ENCODE measurements around the gene EIF1B. TPM values are rescaled to one million over a fixed set of nuclear protein-coding genes. Genes with fewer than 3 reads are reported as not detected.

The EIF1B gene
- polyA plus RNA-seq, 3 donors from 2014 or later = 32.8 to 54.1 (median 34.4) TPM

DNA sequence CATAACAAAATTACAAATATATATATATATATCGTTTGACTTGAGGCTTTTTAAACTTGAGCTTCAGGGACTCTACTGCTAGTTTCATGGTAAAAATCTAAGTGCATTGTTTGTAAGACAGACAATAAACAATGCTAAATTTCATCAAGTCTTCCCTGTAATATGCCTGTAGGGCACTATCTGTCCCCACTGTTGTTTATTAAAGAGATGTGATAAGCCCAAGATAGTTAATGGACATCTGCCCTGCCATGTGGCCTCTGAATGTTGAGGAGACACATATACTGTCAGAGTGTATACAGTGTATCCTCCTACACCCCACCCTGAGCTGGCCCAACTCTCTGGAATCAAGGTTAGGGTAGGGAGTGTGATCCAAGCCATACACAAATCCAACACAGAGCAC lies 15.1 kb upstream of the EIF1B start:
- Mint-ChIP-seq H3K4me1 (peaks cover 8 to 10% of the 10 kb centered on the region in 2 donors), H3K4me3 (no peak overlapping the region), H3K9me3 (no peaks in the 10 kb centered on the region), H3K27ac (no peak overlapping the region), H3K27me3 (ENCODE audit: low read depth in 3 of 3) (no peaks in the 10 kb centered on the region), H3K36me3 (peaks cover 4 to 29% (median 17%) of the 10 kb centered on the region in 3 donors)
- DNase-seq = no peak

DNA sequence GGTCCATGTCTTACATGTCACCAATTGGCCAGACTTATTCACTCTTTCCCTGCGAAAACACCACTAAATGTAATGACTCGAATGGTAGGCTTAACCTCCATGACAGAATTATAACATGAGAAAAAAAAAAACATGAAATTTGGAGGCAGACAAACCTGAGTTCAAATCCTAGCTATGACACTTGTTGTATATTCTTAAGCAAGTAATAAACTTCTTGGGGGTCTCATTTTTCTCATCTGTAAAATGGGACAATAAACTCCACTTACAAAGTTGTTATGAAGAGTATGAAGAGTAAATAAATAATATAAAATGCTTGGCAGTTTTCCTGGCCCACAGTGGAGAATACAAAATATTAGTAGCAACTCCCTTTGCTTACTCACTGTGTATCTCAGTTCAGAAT lies 11.4 kb upstream of the EIF1B start:
- Mint-ChIP-seq H3K27me3 (ENCODE audit: low read depth in 3 of 3) (peaks cover 0 to 3% (median 0%) of the 10 kb centered on the region in 3 donors), H3K4me3 (no peak overlapping the region), H3K4me1 (no peaks in the 10 kb centered on the region), H3K27ac (no peak overlapping the region), H3K9me3 (peaks cover 0 to 2% (median 0%) of the 10 kb centered on the region in 6 donors), H3K36me3 (peaks cover 16 to 30% (median 27%) of the 10 kb centered on the region in 3 donors)
- no peak for DNase-seq

DNA sequence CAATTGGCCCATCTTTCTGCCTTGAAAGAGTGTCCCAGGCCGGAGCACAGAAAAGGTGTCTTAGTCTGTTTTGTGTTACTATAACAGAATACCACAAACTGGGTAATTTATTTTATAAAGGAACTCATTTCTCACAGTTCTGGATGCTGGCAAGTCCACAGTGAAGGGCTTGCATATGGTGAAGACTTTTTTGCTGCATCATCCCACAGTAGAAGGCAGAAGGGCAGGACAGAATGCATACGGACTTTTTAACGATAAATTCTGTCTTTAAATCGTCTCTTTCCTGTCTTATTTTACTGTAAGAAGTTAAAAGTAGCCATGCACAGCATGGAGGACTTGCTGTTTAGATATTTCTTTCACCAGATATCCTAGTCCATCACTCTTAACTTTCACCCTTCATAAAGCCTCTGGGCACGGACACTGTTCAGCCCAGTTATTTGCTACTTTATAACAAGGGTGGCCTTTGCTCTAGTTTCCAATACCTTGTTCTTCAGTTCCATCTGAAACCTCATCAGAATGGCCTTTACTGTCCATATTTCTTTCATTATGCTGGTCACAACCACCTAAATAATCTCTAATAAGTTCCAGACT lies 10.3 kb upstream of the EIF1B start:
- Mint-ChIP-seq H3K4me3 (no peak overlapping the region), H3K36me3 (peaks cover 16 to 30% (median 24%) of the 10 kb centered on the region in 3 donors), H3K9me3 (peaks cover 0 to 2% (median 0%) of the 10 kb centered on the region in 6 donors), H3K27me3 (ENCODE audit: low read depth in 3 of 3) (peaks cover 0 to 3% (median 0%) of the 10 kb centered on the region in 3 donors), H3K27ac (no peak overlapping the region), H3K4me1 (no peaks in the 10 kb centered on the region)
- DNase-seq = no peak

DNA sequence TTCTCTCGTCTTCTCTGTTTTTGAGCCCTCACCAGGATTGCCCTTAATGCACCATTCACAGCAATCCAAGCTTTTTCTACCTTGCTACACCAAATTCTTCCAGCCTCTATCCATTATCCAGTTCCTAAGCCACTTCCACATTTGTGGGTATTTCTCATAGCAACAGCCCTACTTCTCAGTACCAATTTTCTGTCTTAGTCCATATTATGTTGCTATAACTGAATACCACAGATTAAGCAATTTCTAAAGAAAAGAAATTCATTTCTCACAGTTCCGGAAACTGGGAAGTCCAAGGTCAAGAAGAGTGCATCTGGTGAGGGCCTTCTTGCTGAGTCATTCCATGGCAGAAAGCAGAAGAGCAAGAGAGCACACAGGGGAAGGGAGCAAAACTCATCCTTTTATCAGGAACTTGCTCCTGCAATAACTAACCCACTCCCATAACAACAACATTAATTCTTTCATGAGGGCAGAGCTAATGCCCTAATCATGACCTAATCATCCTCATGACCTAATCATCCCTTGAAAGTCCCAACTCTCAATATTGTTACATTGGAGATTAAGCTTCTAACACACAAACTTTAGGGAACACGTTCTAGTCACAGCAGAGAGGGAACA lies 9.7 kb upstream of the EIF1B start:
- Mint-ChIP-seq H3K4me3 (no peak overlapping the region), H3K27ac (no peak overlapping the region), H3K27me3 (ENCODE audit: low read depth in 3 of 3) (peaks cover 0 to 3% (median 0%) of the 10 kb centered on the region in 3 donors), H3K4me1 (no peaks in the 10 kb centered on the region), H3K36me3 (peaks cover 12 to 25% (median 19%) of the 10 kb centered on the region in 3 donors), H3K9me3 (peaks cover 0 to 2% (median 0%) of the 10 kb centered on the region in 6 donors)
- DNase-seq = no peak

DNA sequence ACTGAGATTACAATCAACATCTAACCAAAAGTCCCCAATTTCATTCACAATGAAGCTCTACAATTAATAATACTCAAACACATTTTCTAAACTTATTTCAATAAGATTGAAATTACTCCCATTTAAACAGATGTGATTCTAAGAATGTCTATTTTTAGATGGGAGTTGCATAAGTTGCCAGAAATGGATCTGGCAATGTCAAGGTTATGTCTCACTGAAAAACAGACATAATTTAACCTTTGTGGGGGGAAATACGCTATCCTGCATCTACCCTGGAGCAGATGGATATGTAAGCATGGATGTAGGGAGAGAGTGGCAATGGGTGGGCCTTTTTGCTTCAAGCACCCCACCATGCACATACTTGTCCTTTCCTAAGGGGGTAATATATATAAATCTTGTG lies 6.7 kb upstream of the EIF1B start:
- Mint-ChIP-seq H3K4me3 (no peak overlapping the region), H3K4me1 (no peaks in the 10 kb centered on the region), H3K27ac (no peak overlapping the region), H3K27me3 (ENCODE audit: low read depth in 3 of 3) (peaks cover 0 to 3% (median 0%) of the 10 kb centered on the region in 3 donors), H3K36me3 (peaks cover 12 to 14% (median 13%) of the 10 kb centered on the region in 3 donors), H3K9me3 (peaks cover 0 to 2% (median 0%) of the 10 kb centered on the region in 6 donors)
- no peak for DNase-seq

DNA sequence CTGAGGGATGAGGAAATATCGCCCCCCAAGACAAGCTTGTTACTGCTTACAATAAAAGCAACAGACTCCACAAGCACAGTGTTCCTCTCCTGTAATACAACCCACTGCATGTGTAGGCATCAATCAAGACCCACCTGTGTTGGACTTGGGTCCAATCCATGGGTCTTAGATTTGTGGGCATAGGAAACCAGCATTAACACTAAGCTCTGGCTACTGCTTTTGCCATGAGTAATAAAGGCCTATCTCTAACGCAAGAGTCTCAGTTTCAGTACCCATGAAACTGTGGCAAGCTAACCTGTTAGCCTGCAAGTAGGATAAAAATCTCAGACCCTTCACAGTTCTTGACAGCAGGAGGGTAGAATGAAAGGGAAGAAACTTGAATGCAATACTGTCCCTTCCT lies 5.2 kb upstream of the EIF1B start:
- Mint-ChIP-seq H3K27me3 (ENCODE audit: low read depth in 3 of 3) (peaks cover under 1 to 8% (median under 1%) of the 10 kb centered on the region in 3 donors), H3K4me3 (no peak overlapping the region), H3K36me3 (peaks cover 12 to 14% (median 13%) of the 10 kb centered on the region in 3 donors), H3K9me3 (peaks cover 0 to 2% (median 0%) of the 10 kb centered on the region in 6 donors), H3K27ac (no peak overlapping the region), H3K4me1 (peaks cover 7 to 8% of the 10 kb centered on the region in 2 donors)
- DNase-seq = no peak

DNA sequence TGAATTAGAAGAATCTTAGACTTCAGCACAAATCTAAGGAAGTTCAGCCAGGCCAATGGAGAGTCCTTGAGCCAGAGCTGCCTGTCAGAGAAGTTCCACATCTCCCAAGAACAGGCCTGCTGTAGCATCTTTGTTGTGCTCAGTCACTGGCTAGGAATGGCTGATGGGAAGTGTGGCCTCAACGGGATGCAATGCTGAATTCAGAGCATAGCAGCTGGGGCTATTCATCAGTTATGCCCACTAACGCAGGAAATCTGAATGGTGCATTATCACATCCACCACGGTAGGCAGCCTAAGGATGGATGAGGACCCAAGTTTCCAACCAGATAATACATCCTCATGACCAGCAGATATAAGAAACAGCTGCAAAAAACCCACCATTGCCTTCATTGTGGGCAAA lies 3.2 kb upstream of the EIF1B start:
- H3K4me1 Mint-ChIP-seq = peaks cover 24 to 27% of the 10 kb centered on the region in 2 donors
- peaks cover 3 to 5% (median 4%) of the 10 kb centered on the region in 3 donors for H3K36me3 Mint-ChIP-seq
- peaks cover 0 to 2% (median 0%) of the 10 kb centered on the region in 6 donors for H3K9me3 Mint-ChIP-seq
- H3K4me3 Mint-ChIP-seq = no peak overlapping the region
- no peak for DNase-seq
- no peak overlapping the region for H3K27ac Mint-ChIP-seq
- peaks cover 7 to 9% (median 8%) of the 10 kb centered on the region in 3 donors for H3K27me3 Mint-ChIP-seq (ENCODE audit: low read depth in 3 of 3)

DNA sequence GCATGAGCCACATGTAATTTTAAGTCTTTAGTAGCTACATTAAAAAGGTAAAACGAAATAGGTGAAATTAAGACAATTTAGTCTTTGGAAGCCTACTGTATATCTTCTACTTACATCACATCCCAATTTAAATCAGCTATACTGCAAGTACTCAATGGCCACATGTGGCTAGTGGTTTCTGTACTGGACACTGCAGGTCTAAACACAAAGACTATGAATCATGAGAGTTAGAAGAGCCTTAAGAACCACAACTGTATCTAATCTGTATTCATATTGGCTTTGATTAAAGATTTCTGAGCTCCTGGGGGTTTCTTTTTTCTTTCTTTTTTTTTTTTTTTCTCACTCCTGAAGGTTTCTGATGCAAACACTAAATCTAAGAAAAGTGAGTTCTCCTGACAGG lies 2.3 kb upstream of the EIF1B start:
- Mint-ChIP-seq H3K4me3 (no peak overlapping the region), H3K27ac (no peak overlapping the region), H3K36me3 (peaks cover 0 to 10% (median 9%) of the 10 kb centered on the region in 3 donors), H3K27me3 (ENCODE audit: low read depth in 3 of 3) (peaks cover 7 to 9% (median 8%) of the 10 kb centered on the region in 3 donors), H3K4me1 (peaks cover 31 to 35% of the 10 kb centered on the region in 2 donors), H3K9me3 (no peaks in the 10 kb centered on the region)
- no peak for DNase-seq

DNA sequence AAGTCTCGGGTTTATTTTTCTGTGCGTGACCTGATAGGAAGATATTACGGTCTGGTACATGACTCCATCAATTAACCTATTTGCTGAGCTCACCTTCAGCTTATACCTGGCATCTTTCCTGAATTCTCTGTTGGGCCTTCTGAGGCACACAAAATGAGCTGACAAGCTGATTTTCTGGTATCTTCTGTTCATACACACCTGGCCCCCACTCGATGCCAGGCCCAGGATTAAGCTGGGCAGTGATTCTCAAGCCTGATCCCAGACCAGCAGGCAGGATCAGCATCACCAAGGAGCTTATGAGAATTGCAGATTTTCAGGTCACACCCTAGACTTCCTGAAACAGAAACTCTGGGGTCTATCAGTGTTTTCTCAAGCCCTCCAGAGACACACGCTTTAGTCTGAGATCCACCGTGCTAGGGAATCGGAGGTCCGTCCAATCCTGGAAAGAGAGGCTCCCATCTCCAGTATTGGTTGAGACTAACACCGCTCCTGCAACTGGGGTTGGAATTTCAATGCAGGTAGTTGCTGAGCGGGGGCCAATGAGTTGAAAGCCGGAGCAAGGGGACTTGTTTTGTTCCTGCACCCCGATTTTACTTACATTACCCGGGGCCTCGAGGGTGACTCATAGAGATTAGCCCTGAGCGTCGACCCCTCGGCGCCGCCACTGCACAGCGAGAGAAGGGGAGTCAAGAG lies 636 bp upstream of the EIF1B start:
- no peak for DNase-seq
- Mint-ChIP-seq H3K27me3 (ENCODE audit: low read depth in 3 of 3) (peaks cover 7 to 9% (median 8%) of the 10 kb centered on the region in 3 donors), H3K9me3 (no peaks in the 10 kb centered on the region), H3K27ac (peak overlapping the region; percentile 95 to 99 (median 98)), H3K36me3 (peaks cover 3 to 19% (median 18%) of the 10 kb centered on the region in 3 donors), H3K4me1 (peaks cover 37 to 46% of the 10 kb centered on the region in 2 donors), H3K4me3 (peak overlapping the region; percentile 99 to 100 (median 99))

DNA sequence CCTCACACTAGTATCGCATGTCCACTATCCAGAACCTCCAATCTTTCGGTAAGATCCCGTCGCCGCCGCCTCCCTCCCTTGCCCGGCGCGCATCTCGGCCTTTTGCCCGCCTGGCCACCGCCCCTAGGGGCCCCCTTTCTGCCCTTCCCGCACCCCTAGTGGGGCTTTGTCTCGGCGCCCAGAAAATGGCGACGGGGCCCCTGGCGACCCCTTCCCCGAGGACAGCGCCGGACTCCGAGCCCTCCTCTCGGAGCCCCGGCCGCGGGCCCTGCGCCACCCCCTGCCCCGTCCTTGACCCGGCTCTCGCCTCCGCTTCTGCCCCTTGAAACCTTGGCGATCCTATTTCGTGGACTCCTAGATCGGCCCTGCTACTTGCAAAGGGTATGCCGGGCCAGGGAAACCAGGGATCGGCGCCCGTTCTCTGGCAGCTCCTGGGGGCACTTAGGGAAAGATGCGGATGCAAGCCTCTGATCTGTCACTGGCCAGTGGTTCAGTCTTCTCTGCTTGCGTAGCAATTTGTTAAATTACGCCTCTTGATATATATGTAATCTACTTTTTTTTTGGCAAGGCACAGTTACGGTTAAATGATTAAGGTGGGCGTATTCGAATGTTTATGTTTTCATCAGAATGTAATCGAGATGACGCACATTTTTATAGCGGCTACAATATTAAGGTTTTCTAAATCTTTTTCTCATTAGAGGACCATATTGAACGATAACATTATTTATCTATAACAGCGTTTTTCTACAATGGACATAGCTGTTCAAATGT lies 603 bp downstream of the EIF1B start:
- DNase-seq = no peak
- Mint-ChIP-seq H3K4me1 (peaks cover 37 to 52% of the 10 kb centered on the region in 2 donors), H3K36me3 (peaks cover 3 to 22% (median 19%) of the 10 kb centered on the region in 3 donors), H3K9me3 (no peaks in the 10 kb centered on the region), H3K27ac (peak overlapping the region; percentile 95 to 99 (median 98)), H3K27me3 (ENCODE audit: low read depth in 3 of 3) (peaks cover 7 to 9% (median 8%) of the 10 kb centered on the region in 3 donors), H3K4me3 (peak overlapping the region; percentile 99 to 100 (median 99))

DNA sequence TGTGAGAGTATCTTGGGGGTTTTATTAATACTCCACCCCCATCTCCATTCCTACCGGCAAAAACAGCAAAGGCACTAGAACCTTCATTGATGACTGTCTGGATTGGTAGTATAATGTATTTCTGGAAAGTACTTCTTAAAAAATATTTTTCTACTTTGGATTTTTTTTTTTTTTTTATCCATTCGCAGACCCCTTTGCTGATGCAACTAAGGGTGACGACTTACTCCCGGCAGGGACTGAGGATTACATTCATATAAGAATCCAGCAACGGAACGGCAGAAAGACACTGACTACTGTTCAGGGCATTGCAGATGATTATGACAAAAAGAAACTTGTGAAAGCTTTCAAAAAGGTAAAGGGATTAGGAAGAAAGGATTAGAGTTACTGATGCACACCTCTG lies 1.2 kb downstream of the EIF1B start:
- Mint-ChIP-seq H3K36me3 (peaks cover 3 to 22% (median 19%) of the 10 kb centered on the region in 3 donors), H3K4me3 (peak overlapping the region; percentile 99 to 100 (median 99)), H3K27ac (peak overlapping the region; percentile 95 to 99 (median 98)), H3K27me3 (ENCODE audit: low read depth in 3 of 3) (peaks cover 7 to 9% (median 8%) of the 10 kb centered on the region in 3 donors), H3K4me1 (peaks cover 37 to 52% of the 10 kb centered on the region in 2 donors), H3K9me3 (no peaks in the 10 kb centered on the region)
- DNase-seq = no peak

DNA sequence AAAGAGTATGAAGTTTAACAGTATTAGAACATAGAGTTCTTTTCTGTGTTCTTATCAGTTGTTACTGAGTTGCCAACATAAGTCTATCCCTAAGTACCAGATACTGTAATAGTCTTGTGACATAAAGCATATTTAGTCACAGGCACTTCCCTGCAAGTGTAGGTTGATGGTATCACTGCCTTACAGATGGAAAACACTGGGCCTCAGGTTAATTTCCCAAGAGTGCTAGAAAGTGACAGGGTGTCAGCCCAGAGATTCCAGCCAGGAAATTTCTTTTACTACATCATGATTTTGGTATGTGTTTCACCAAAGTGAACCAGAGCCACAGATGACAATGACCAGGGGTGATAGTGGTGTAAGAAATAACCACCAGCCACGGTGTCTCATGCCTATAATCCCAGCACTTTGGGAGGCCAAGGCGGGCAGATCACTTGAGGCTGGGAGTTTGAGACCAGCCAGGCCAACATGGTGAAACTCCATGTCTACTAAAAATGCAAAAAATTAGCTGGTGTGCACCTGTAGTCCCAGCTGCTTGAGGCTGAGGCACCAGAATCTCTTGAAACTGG lies 3.2 kb downstream of the EIF1B start:
- Mint-ChIP-seq H3K4me1 (peaks cover 39 to 52% of the 10 kb centered on the region in 2 donors), H3K4me3 (no peak overlapping the region), H3K27ac (peak overlapping the region in 4 of 6 donors; percentile 12 to 95 (median 36)), H3K9me3 (no peaks in the 10 kb centered on the region), H3K36me3 (peaks cover 3 to 22% (median 19%) of the 10 kb centered on the region in 3 donors), H3K27me3 (ENCODE audit: low read depth in 3 of 3) (peaks cover 7 to 9% (median 8%) of the 10 kb centered on the region in 3 donors)
- DNase-seq = no peak

All from immature natural killer cell (primary cell).